ENCODE data around the gene TMTC4.
"Not testable (repeated sequence)": the region's sequence is repeated elsewhere in the genome, so short reads cannot be mapped to it uniquely, and the experiment has no call there.

The TMTC4 gene, protein sequence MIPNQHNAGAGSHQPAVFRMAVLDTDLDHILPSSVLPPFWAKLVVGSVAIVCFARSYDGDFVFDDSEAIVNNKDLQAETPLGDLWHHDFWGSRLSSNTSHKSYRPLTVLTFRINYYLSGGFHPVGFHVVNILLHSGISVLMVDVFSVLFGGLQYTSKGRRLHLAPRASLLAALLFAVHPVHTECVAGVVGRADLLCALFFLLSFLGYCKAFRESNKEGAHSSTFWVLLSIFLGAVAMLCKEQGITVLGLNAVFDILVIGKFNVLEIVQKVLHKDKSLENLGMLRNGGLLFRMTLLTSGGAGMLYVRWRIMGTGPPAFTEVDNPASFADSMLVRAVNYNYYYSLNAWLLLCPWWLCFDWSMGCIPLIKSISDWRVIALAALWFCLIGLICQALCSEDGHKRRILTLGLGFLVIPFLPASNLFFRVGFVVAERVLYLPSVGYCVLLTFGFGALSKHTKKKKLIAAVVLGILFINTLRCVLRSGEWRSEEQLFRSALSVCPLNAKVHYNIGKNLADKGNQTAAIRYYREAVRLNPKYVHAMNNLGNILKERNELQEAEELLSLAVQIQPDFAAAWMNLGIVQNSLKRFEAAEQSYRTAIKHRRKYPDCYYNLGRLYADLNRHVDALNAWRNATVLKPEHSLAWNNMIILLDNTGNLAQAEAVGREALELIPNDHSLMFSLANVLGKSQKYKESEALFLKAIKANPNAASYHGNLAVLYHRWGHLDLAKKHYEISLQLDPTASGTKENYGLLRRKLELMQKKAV

DNA sequence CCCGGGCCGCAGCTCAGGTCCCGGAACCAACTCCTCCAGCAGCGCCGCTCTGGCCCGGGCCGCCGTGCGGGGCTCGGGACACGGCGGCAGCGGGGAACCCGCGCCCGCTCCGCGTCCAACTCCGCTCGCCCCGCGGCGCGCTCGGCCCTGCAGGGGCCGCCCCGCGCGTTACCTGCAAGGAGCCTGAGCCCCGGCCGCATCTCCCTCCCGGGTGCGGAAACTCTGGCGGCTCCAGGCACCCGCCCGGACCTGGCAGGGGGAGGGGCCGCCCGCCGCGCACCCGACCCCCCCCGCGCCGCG is at the start of gene TMTC4:
Gene TMTC4 (minus strand): TSS at position 224 of the 300 bp plus-strand sequence. CDS start 4,433 bp downstream, outside the sequence.
- no peak for DNase-seq

DNA sequence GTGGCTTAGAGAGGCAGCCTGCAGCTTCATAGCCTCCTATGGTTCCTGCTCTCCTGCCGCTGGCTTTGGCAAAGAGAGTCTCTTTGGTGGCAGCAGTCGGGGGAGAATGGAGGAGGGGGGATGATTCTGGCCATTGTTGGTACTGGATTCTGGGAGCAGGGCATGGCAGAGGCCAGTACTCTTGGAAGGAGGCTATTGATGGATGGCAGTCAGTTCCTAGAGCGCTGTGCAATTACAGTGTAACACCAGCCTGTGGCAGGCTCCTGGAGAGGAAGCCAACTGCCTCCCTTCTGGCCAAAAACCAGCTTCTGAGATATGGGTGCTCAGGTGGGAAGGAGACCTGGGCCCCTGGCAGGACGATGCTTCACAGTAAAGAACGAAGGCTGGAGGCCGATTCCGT is 47.9 kb upstream of the TMTC4 start:
- DNase-seq: no peak

DNA sequence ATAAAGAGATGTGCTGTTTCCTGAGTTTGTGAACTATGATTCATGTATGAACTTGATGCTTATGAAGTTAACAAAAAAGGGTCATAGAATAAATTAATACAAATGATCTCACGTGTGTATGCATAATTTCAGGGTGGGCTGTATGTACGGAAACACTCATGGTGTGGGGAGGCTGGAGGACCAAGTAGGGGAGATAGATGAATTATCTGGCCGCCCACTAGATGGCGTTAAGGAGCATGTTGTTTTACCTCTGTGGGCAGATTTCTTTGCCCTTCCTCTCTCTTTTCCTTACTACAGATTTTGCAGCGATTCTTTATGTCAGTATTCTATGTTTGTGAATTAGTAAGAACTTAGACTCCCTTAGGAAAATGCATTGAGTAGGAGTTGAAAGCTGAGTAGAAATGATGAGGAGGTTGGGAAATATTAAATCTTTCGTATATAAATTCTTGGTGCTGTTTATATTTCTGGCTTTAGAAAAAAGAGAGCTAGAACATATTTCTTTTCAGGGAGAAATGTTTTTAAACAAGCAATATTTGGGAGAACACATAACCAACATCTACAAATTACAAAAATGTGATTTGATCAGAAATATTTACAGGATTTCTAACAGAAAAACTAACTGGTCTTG is 47.4 kb upstream of the TMTC4 start:
- DNase-seq: peak; percentile 62

DNA sequence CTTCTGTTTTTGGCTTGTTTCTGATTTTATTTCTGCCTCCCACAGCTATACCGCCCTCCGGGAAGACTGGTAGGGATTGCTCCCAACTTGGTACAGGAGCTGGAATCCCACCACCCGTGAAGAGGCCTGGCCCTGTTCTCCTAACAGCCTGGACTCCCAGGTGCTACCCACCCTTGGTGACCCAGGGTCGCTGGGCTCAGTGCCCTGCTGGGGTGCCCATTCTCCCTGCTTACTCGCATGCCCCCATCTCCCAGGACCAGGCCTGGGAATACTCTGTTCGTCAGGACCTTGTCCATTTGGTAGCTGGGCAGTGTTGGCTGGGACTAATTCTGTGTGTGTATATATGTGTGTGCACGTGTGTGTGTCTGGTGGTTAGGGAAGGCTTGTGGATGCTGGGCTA is 41.0 kb upstream of the TMTC4 start:
- no peak for DNase-seq

DNA sequence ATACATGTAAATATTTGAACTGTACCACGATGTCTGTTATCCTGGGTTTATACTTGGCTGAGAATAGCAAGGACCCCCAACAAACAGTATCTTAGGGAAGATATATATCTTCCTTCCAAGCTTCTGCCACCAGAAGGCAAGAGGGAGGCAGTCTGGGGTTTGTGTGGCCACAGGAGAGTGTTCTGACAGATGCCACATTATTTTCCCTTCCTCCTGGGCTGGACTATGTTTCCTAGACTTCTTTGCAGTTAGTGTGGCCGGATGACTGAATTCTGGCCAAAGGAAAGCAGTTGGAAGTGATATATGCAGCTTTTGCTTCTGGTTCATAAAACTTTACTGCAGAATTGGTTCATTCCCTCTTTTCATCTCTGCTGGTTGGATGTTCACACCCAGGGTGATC is 39.9 kb upstream of the TMTC4 start:
- no peak for DNase-seq

DNA sequence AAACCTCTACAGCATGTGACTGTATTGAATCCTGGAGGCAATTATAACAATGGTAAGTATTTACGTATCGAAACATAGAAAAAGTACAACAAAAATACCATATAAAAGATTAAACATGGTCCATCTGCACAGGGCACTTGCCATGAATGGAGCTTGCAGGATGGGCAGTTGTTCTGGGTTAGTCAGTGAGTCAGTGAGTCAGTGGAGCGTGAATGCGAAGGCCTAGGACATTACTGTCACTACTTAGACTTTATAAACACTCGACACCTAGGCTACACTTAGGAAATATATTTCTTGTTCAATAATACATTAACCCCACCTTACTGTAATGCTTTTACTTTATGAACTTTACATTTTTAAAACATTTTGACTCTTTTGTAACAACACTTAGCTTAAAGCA is 35.6 kb upstream of the TMTC4 start:
- no peak for DNase-seq

DNA sequence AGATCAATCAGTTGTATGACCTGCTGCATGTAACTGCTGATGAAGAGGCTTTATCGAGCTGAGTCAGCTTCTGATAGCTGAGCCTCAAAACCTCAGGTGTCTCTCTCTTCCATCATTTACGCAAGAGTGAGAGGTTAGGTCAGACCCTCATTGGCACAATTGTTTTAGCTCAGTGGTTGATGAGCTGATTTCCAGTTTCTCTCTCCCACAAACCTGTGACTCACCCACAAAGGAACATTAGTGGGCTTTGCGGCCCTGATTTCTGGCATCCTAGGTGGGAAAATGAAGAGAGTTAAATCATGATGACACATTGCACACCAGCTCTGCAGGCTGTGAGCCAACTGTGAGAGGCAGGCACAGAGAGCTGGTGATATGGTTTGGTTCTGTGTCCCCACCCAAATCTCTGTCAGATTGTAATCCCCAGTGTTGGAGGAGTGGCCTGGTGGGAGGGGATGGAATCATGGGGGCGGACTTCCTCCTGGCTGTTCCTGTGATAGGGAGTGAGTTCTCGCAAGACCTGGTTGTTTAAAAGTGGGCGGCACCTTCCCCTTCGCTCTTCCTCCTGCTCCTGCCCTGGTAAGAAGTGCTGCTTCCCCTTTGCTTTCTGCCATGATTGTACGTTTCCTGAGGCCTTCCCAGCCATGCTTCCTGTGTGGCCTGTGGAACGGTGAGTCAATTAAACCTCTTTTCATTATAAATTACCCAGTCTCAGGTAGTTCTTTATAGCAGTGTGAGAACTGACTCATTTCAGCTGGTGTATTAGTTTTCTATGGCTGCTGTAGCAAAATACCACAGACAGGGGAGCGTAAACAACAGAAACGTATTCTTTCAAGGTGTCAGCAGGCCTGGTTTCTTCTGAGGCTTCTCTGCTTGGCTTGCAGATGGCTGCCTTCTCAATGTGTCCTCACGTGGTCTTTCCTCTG is 33.5 kb upstream of the TMTC4 start:
- no peak for DNase-seq

DNA sequence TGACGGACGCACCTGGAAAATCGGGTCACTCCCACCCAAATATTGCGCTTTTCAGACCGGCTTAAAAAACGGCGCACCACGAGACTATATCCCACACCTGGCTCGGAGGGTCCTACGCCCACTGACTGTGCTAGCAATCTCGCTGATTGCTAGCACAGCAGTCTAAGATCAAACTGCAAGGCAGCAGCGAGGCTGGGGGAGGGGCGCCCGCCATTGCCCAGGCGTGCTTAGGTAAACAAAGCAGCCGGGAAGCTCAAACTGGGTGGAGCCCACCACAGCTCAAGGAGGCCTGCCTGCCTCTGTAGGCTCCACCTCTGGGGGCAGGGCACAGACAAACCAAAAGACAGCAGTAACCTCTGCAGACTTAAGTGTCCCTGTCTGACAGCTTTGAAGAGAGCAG is 23.7 kb upstream of the TMTC4 start:
- not testable (repeated sequence) for DNase-seq

DNA sequence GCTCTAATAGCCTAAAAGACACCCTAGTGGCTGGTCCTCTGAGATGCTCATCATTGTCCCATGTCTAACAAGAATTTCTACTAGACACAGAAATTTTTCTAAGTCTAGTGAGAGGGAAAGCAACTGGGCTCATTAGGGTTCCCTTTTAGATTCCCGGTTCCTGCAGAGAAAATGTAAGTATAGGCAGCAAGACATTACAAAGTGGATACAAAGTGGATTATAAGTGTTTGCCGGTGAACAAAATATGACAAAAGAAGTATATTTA is 20.8 kb upstream of the TMTC4 start:
- no peak for DNase-seq

DNA sequence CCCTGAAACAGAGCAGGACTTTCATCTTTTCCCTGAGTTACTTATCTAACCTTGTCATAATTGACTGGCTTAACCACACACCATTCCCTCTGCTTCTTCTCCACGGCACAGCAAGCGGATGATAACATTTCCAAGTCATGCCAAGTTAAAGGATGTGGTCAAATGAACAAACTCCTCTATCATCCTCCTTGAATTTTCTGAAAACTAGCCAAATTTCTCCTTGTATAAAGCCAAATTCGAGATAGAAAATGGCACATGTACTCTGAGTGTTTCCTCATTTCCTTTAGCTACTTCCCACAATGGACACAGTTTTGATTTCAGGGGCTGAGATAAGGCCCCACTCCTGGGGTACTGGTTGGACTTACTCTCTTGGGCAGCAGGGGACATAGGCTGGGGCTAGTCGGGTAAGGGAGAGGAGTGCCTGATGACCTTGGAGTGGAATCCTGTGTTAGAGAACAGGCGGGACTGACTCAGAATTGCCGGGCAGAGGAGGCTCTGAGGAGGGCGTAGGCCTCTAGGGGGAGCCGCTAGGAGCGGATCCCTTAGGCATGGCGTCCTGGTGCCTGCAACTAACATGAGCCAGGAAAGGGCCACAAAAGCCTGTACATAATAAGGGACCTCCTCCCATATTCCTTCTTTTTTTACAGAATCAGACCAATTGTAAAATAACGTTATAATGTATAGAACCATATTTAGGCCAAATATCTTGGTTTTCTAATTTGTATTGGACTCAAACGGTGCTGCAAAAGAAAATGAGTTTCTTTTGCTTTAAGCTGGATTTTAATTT is 20.3 kb upstream of the TMTC4 start:
- no peak for DNase-seq

DNA sequence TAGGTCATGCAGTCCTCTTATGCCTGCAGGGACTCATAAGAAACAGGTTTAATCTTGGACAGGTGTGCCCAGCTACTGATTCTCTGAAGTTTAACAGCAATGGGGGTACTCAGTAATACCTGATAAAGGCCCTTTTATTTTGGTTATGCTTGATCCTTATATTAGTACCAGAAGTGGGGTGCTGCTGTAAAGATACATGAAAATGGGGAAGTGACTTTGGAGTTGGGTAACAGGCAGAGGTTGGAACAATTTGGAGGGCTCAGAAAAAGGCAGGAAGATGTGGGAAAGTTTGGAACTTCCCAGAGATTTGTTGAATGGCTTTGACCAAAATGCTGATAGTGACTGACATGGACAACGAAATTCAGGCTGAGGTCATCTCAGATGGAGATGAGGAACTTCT is 14.6 kb upstream of the TMTC4 start:
- DNase-seq: no peak

DNA sequence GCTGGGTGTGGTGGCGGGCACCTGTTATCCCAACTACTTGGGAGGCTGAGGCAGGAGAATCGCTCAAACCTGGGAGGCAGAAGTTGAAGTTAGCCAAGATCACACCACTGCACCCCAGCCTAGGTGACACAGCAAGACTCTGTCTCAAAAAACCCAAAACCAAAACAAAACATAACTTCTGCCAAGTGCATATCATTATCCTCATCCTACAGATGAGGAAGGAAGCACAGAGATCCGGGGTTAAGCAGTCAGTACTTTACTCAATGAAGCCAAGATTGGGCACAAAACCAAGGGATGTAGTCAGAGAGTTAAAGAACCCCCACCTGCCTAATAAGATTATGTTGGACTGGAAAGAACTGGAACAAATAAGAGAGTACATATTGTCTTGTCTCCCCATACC is 5.5 kb upstream of the TMTC4 start:
- no peak for DNase-seq

DNA sequence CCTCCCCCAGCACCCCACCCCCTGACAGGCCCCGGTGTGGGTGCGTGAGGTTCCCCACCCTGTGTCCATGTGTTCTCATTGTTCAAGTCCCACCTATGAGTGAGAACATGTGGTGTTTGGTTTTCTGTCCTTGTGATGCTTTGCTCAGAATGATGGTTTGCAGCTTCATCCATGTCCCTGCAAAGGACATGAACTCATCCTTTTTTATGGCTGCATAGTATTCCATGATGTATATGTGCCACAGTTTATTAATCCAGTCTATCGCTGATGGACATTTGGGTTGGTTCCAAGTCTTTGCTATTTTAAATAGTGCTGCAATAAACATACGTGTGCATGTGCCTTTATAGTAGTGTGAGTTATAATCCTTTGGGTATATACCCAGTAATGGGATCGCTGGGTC is 2.5 kb upstream of the TMTC4 start:
- DNase-seq: not testable (repeated sequence)

DNA sequence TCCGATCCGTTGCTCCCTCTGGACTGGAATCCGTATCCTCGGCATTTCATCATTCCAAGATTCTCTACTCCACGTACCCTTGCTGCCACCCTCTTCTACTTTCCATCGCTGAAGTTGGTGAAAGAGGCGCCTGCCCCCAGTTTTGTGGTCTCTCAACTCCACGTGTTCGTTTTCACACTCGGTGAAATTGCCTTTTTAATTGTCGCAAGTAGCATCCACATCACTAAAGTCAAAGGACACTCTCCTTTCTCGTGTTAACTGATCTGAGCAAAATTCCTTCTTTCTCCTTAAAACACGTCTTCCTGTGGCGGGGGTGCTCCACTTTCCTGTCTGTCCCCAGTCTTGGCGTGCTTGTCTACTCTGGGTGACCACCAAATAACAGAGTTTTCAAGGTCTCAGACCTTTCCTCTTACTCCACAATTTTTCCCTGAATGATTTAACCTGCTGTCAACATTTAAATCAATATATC is 1.1 kb upstream of the TMTC4 start:
- no peak for DNase-seq

DNA sequence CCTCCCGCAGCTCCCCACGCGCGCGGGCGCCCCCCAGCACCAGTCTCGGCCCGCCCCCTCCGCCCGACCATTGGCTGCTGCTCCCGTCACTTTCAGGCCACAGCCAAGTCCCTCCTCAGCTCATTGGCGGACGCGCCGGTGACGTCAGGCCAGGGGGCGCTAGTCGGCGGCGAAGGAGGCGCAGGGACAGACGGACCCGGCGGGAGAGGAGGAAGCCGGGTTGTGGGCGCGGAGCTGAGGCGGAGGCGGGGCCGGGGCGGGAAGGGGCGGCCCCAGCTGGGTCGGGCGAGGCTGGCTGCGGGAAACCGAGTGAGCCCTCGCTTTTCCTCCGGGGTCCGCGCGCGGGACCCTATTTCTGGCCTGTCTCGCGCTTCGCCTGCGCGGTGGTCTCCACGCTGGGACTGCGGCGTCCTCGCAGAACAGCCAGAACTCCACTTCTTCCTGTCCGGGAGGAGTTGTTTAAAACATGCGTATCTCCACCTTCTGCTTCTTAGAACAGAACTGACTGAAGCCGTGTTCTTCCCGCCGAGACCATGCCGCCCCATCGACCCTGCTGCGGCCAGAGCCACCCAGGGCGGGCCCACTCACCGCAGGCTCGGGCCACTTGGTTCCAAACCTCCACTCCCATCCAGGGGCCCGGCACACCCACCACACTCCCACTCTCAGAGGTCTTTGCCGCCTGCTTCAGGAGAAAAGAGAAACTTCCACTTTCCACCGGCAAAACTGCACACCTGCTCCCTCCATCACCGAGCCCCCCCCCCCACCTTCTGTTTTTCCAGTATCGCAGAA is 471 bp upstream of the TMTC4 start:
- peak; percentile 98 for DNase-seq

DNA sequence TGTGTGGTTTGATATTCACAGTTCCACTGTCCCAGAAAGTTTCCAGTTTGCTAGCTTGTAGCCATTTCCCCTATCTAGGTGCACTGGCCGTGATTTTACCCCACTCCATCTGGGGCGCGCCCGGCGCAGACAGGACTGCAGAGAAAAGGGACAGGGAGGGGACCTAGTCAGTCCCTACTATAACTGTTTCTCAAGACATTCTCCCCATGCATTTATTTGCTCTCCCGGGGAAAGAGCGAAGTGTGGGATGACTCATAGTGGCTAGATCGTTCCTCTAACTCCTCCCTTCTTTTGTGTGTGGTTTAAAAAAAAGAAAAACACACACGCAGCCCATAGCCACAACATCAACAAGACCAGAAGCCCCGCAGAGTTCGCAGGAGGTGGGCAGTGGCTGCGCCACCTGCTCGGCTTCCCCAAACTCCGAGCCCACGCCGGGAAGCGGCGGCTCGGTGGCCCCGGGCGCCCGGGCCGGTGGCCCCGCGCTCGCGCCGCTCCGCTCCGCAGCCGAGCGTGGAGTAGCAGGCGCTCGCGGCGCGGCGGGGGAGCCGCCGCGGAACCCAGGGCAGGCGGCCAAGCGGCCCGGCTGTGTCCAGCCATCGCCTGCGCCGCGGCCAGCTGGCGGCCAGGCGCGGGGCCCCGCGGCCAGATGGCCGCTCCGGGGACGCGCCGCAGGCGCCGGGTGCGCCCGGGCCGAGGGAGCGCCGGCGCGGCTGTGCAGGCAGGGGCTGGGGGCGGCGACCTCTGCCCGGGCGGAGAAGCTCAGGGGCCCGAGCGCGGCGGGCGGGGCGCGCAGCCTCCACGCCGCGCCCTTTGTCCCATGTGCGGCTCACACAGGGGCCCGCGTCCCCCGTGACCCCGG is 653 bp downstream of the TMTC4 start:
- DNase-seq: peak; percentile 67

DNA sequence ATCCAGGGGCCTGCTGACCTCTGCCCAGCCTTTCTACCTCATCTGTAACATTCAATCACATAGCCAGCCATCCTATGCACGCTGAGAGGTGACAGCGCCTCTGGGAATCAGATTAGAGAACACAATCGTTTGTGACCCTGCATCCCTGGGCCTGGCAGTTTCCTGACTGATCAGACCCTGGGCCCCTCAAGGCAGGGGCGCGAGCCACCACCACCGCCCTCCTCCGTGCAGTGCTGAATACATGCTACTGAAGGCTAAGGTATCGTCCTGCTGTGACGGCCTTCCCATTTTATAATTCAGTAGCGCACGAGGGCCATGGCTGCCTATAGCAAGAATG is 1.3 kb downstream of the TMTC4 start:
- DNase-seq: no peak

DNA sequence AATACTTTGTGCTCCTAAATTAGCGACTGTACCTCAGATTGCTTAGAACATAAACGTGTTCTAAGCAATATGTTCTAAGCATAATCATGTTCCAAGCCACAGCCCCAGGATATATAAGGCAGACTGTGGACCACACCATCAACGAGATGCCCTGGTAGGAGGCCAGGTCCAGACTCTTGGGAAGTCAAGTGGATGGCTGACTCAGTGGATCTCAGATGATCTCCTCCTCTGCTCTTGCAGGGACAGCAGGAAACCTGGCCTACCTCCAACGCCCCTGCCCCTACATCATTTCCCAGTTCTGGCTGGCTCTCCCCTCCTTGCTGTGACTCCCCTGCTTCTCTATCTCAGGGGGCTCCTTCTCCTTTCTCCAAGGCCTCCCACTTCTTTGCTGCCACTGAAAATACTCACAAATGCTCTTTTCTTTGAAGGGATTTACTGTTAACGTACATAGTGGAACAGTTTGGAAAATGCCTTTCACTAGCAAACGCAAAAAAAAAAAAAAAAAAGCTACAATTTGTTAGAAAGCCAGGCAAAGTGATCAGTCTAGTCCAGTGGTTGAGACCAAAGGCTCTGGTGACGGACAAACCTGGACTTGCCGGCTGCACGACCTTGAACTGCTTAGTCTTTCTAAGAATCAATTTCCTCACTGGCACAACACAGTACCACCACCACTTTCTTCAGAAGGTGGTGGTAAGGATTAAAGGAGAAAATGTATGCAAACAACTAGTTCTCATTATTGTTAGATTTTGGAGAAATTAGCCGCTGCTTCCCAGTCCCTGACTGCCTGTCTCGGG is 3.0 kb downstream of the TMTC4 start:
- no peak for DNase-seq

DNA sequence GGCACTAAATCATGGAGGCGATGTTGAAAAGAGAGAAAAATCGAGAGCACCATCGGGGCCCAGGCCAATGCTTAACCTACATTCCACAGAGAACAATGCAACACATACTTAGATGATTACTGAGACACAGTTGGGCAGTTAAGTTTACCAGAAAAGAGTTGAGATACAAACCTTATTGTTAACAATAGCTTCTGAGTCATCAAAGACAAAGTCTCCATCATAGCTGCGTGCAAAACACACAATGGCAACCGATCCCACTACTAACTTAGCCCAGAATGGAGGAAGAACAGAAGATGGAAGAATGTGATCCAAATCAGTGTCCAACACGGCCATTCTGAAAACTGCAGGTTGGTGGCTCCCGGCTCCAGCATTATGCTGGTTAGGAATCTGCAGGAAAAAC is 6.2 kb downstream of the TMTC4 start:
- no peak for DNase-seq

DNA sequence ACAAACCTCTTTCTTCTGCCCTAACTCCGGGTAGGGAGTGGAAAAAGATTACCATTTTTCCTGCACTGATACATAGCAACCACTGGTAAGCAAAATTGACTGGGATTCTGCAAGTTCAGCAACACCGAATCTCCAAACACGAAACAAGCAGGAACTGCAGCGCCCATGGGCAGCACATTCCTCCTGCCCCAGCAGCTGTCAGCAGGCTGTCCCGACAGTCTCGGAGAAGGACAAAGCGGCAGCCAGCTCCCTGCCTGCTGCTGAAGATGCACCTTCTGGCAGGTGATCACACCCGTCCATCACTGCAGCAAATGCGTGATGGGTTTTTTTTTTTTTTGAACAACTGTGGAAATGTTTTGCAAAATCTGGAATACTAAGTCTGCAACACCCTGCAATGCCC is 6.7 kb downstream of the TMTC4 start:
- DNase-seq: no peak

All from suppressor macrophage treated with lipopolysaccharide for 4 hours (primary cell).